ENCODE results near the gene SLIT3. TPM values are rescaled to one million over a fixed set of nuclear protein-coding genes. Genes with fewer than 3 reads are reported as not detected.

SLIT3 gene
- total and polyA plus RNA-seq, 2 experiments from 2014 or later = 0.59 to 0.71 TPM

DNA sequence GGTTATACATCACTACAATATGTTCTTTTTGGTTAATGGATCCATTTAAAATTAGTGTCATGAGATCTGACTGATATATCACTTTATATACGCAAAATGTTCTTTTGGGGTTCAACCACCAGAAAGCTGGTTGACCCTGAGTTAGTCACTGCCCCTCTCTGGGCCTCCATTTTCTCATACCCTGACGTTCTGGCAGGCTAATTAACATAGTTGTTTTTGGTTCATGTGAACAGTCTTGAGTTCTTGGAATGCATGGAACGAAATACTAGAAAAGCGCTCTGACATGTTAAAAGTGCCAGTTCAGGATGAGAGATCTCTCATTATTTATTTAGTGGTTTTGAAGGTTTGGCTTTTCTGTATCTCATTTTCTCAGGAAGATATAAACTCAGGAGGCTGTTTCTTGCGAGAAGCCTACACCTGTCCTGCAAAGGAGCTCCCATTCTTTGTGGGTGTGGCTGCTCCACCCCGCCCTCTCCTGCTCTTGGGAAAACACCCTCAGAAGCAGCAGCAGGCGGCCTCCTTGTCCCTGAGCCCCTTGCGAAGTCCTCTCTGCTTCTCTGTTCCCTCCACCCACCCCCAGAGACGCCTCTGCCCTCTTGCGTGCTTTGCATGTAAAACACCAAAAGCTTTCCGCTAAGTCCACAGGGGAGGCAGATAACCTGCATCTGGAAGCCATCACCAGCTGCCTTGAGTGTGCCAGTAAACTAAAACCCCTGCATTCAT, 419.4 kb downstream of the SLIT3 start:
- H3K36me3 ChIP-seq (ENCODE audit: insufficient read depth) = no peaks in the 10 kb centered on the region
- H3F3A ChIP-seq (replicated peaks; ENCODE audit: low read depth) = no peaks in the 10 kb centered on the region
- DNase-seq (ENCODE audit: low spot score) (peak; percentile 72), ATAC-seq (peak; percentile 88)
- H3K4me1 ChIP-seq (ENCODE audit: insufficient read depth) = peaks cover 11% of the 10 kb centered on the region
- Mint-ChIP-seq H3K36me3 (ENCODE audit: low read depth) (no peaks in the 10 kb centered on the region), H3K27me3 (ENCODE audit: insufficient read depth, low read depth, poor library complexity) (peaks cover 1% of the 10 kb centered on the region), H3K9me3 (no peaks in the 10 kb centered on the region; the same call in 2 of the 3 replicates), H3K4me3 (no peak overlapping the region), H3K4me1 (peaks cover 31% of the 10 kb centered on the region), H3K27ac (no peak overlapping the region)
- no peaks in the 10 kb centered on the region for H3K9me2 ChIP-seq (ENCODE audit: insufficient read depth)
- no peak overlapping the region for H3K4me3 ChIP-seq
- TF ChIP-seq EZH2 (IDR thresholded peaks at IDR 0.05; ENCODE audit: low read depth, unreplicated experiment) (no peak), ZNF331 (CRISPR knock-in tag; IDR thresholded peaks at IDR 0.05; ENCODE audit: low read depth) (no peak), NANOG (IDR thresholded peaks at IDR 0.05; ENCODE audit: borderline replicate concordance) (no peak), CREB1 (CRISPR knock-in tag; IDR thresholded peaks at IDR 0.05; ENCODE audit: low read depth) (no peak)
- TF ChIP-seq, protein P1, sequence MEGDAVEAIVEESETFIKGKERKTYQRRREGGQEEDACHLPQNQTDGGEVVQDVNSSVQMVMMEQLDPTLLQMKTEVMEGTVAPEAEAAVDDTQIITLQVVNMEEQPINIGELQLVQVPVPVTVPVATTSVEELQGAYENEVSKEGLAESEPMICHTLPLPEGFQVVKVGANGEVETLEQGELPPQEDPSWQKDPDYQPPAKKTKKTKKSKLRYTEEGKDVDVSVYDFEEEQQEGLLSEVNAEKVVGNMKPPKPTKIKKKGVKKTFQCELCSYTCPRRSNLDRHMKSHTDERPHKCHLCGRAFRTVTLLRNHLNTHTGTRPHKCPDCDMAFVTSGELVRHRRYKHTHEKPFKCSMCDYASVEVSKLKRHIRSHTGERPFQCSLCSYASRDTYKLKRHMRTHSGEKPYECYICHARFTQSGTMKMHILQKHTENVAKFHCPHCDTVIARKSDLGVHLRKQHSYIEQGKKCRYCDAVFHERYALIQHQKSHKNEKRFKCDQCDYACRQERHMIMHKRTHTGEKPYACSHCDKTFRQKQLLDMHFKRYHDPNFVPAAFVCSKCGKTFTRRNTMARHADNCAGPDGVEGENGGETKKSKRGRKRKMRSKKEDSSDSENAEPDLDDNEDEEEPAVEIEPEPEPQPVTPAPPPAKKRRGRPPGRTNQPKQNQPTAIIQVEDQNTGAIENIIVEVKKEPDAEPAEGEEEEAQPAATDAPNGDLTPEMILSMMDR (conservative IDR thresholded peaks at IDR 0.05; ENCODE audit: low read depth in 2 of 2) = peak; percentile 17 to 58; a peak in 3 of 4 replicates
- TF ChIP-seq, protein P2, sequence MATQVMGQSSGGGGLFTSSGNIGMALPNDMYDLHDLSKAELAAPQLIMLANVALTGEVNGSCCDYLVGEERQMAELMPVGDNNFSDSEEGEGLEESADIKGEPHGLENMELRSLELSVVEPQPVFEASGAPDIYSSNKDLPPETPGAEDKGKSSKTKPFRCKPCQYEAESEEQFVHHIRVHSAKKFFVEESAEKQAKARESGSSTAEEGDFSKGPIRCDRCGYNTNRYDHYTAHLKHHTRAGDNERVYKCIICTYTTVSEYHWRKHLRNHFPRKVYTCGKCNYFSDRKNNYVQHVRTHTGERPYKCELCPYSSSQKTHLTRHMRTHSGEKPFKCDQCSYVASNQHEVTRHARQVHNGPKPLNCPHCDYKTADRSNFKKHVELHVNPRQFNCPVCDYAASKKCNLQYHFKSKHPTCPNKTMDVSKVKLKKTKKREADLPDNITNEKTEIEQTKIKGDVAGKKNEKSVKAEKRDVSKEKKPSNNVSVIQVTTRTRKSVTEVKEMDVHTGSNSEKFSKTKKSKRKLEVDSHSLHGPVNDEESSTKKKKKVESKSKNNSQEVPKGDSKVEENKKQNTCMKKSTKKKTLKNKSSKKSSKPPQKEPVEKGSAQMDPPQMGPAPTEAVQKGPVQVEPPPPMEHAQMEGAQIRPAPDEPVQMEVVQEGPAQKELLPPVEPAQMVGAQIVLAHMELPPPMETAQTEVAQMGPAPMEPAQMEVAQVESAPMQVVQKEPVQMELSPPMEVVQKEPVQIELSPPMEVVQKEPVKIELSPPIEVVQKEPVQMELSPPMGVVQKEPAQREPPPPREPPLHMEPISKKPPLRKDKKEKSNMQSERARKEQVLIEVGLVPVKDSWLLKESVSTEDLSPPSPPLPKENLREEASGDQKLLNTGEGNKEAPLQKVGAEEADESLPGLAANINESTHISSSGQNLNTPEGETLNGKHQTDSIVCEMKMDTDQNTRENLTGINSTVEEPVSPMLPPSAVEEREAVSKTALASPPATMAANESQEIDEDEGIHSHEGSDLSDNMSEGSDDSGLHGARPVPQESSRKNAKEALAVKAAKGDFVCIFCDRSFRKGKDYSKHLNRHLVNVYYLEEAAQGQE (IDR thresholded peaks at IDR 0.05; ENCODE audit: unreplicated experiment) = no peak
- no peak overlapping the region for H2AFZ ChIP-seq
- no peak overlapping the region for H3K4me2 ChIP-seq
- H3K27ac ChIP-seq (ENCODE audit: low read depth) = no peak overlapping the region
- H3K79me2 ChIP-seq (replicated peaks; ENCODE audit: insufficient read depth) = no peaks in the 10 kb centered on the region
- H3K27me3 ChIP-seq (ENCODE audit: insufficient read depth) = no peaks in the 10 kb centered on the region
- H4K20me1 ChIP-seq (replicated peaks; ENCODE audit: insufficient read depth) = no peaks in the 10 kb centered on the region

DNA sequence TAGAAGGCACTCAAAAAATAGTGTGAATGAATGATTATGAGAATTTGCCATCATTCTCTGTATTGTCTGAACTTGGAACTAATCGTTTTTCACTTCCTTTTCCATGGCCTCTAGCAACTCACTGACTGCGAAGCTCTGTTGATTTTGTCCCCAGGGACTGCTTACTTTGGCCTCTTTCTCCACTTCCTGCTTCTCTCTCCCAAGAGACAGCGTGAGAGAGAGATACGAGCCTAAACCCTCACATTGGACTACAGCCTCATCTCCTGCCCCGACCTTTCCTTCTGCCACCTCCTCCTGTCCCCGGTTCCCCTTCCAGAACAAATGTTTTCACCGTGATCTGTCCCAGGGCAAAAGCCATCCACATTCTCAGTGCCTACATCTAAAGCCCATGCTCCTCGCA, 421.0 kb downstream of the SLIT3 start:
- H3K27me3 ChIP-seq (ENCODE audit: insufficient read depth) = no peaks in the 10 kb centered on the region
- no peaks in the 10 kb centered on the region for H3F3A ChIP-seq (replicated peaks; ENCODE audit: low read depth)
- Mint-ChIP-seq H3K4me3 (no peak overlapping the region), H3K36me3 (ENCODE audit: low read depth) (no peaks in the 10 kb centered on the region), H3K9me3 (no peaks in the 10 kb centered on the region; the same call in 2 of the 3 replicates), H3K4me1 (peaks cover 44% of the 10 kb centered on the region), H3K27ac (no peak overlapping the region), H3K27me3 (ENCODE audit: insufficient read depth, low read depth, poor library complexity) (peaks cover 1% of the 10 kb centered on the region)
- H3K36me3 ChIP-seq (ENCODE audit: insufficient read depth) = no peaks in the 10 kb centered on the region
- no peak overlapping the region for H3K4me3 ChIP-seq
- peak overlapping the region; percentile 38; the same call in 1 of the 2 replicates for H3K4me2 ChIP-seq
- no peaks in the 10 kb centered on the region for H3K79me2 ChIP-seq (replicated peaks; ENCODE audit: insufficient read depth)
- H3K4me1 ChIP-seq (ENCODE audit: insufficient read depth) = peaks cover 20% of the 10 kb centered on the region
- no peaks in the 10 kb centered on the region for H3K9me2 ChIP-seq (ENCODE audit: insufficient read depth)
- no peak overlapping the region for H2AFZ ChIP-seq
- ATAC-seq = no peak
- no peak overlapping the region for H3K27ac ChIP-seq (ENCODE audit: low read depth)
- H4K20me1 ChIP-seq (replicated peaks; ENCODE audit: insufficient read depth) = no peaks in the 10 kb centered on the region
- no peak for DNase-seq (ENCODE audit: low spot score)
- no peak for TF ChIP-seq CREB1 (CRISPR knock-in tag; IDR thresholded peaks at IDR 0.05; ENCODE audit: low read depth)
- no peak for TF ChIP-seq NANOG (IDR thresholded peaks at IDR 0.05; ENCODE audit: borderline replicate concordance)
- TF ChIP-seq, protein P3, sequence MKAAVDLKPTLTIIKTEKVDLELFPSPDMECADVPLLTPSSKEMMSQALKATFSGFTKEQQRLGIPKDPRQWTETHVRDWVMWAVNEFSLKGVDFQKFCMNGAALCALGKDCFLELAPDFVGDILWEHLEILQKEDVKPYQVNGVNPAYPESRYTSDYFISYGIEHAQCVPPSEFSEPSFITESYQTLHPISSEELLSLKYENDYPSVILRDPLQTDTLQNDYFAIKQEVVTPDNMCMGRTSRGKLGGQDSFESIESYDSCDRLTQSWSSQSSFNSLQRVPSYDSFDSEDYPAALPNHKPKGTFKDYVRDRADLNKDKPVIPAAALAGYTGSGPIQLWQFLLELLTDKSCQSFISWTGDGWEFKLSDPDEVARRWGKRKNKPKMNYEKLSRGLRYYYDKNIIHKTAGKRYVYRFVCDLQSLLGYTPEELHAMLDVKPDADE (IDR thresholded peaks at IDR 0.05) = no peak
- TF ChIP-seq ZNF331 (CRISPR knock-in tag; IDR thresholded peaks at IDR 0.05; ENCODE audit: low read depth) = no peak
- TF ChIP-seq ZNF114 (CRISPR knock-in tag; IDR thresholded peaks at IDR 0.05) = no peak
- TF ChIP-seq EZH2 (IDR thresholded peaks at IDR 0.05; ENCODE audit: low read depth, unreplicated experiment) = no peak
- TF ChIP-seq POLR2AphosphoS5 (IDR thresholded peaks at IDR 0.05; ENCODE audit: low read depth) = no peak
- TF ChIP-seq STAT1 (IDR thresholded peaks at IDR 0.05; ENCODE audit: unreplicated experiment) = no peak
- TF ChIP-seq, protein P2 (IDR thresholded peaks at IDR 0.05; ENCODE audit: unreplicated experiment) = no peak

All from GM23338 (cell line).